Retinal pigment epithelial cell (primary cell): ENCODE results near the gene KLF7.

Source experiments
- DNase-seq: peaks from one replicate; pipeline ENCODE4 v3.0.0-alpha.2; 2010; ENCODE audit warnings: low read depth
- H3K4me3 ChIP-seq: 2 replicates; pipeline ENCODE4 v1.5.1; 2011; ENCODE audit warnings: mild to moderate bottlenecking, low read length, control low read depth, moderate library complexity
- TF ChIP-seq, protein P1 (sequence below): conservative IDR thresholded peaks from 2 replicates; pipeline ENCODE4 v1.5.1; 2011; ENCODE audit warnings: low read depth, low read length, control low read depth, inconsistent platforms

The KLF7 gene

DNA sequence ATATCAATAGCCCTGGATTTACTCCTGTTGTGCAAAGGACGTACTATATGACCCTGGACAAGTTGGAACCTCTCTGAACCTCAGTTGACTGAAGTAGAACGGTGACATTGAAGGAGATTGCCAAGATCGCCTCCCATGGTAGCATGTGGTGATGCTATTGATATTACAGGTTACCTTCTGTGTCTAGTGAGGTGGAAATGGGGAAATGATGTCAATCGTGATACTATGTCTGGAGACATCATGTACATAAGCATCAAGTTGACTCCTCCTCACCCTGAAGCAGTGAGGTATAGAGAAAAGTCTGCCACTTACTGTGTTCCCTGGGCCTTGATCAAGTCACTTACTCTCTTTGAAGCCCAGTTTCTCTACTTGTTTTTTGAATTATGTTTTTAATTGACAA lies 93.9 kb downstream of the KLF7 start:
- TF ChIP-seq, protein P1, sequence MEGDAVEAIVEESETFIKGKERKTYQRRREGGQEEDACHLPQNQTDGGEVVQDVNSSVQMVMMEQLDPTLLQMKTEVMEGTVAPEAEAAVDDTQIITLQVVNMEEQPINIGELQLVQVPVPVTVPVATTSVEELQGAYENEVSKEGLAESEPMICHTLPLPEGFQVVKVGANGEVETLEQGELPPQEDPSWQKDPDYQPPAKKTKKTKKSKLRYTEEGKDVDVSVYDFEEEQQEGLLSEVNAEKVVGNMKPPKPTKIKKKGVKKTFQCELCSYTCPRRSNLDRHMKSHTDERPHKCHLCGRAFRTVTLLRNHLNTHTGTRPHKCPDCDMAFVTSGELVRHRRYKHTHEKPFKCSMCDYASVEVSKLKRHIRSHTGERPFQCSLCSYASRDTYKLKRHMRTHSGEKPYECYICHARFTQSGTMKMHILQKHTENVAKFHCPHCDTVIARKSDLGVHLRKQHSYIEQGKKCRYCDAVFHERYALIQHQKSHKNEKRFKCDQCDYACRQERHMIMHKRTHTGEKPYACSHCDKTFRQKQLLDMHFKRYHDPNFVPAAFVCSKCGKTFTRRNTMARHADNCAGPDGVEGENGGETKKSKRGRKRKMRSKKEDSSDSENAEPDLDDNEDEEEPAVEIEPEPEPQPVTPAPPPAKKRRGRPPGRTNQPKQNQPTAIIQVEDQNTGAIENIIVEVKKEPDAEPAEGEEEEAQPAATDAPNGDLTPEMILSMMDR: no peak
- no peak for DNase-seq
- H3K4me3 ChIP-seq: no peak overlapping the region

DNA sequence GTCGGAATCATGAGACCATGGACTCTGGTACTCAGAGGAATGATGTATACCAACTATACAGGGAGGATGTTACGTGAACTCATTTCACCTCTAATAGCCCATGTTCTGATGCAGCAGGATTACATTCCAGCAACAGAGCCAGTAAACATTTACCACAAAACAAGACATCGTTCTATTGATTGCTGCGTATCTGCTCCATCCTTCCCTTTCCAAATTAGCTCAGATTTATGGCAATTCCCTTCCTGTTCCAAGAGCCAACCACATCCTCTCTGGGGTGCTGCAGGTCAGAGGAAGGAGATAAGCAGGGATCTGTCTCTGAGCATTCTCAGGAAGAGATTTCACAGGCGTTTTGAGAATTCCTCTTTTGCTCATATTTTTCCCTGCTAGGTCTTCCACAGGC lies 98.3 kb downstream of the KLF7 start:
- TF ChIP-seq, protein P1: no peak
- DNase-seq: no peak
- H3K4me3 ChIP-seq: no peak overlapping the region

DNA sequence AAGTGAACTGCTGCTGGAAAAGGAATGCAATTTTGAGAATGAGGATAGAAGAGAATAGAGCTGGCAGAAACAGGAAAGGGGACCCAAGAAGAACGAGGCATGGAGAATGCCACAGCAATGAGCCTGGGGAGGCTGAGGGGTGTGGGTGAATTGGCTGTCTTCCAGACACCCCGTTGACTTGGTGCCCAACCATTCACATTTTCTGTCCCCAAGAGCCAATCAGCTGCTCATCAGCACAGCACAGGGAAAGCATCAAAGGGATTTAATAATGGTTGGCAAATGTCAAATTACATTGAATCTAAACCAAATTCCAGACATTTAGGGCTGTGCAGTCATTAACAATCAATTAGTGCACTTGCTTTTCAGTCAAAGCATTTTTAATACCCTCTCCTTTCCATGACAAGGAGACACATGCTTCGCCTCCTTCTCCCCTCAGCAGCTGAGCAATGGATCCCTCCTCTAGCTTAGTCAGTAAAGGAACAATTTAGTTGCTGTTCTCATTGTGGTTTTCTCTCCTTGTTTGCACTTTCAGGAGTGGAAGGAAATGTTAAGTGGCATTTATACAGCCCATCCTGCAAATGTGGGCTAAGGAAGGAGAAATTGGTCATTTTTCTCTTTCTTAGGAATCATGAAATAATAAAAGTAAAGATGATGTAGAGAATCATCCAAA lies 98.8 kb downstream of the KLF7 start:
- no peak for DNase-seq
- TF ChIP-seq, protein P1: no peak
- H3K4me3 ChIP-seq: no peak overlapping the region

DNA sequence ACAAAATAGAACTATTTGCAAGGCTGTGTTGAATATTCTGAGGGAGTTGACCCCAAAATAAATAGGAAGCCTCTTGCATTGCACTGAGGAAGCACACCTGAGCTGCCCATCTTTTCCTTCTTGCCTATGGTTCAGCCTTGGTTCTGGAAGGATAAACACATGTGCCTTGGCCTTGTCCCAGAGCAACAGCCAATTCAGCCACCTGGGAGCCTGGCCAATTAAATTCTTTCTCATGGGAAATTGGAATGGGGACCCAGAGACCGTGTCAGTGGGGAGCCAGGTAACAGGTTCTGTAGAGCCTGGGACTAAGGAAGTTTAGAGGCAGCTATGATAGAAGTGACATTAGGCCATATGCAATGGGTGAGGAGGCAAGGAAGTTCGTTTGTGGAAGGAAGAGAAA lies 99.6 kb downstream of the KLF7 start:
- DNase-seq: no peak
- no peak overlapping the region for H3K4me3 ChIP-seq
- TF ChIP-seq, protein P1: no peak

DNA sequence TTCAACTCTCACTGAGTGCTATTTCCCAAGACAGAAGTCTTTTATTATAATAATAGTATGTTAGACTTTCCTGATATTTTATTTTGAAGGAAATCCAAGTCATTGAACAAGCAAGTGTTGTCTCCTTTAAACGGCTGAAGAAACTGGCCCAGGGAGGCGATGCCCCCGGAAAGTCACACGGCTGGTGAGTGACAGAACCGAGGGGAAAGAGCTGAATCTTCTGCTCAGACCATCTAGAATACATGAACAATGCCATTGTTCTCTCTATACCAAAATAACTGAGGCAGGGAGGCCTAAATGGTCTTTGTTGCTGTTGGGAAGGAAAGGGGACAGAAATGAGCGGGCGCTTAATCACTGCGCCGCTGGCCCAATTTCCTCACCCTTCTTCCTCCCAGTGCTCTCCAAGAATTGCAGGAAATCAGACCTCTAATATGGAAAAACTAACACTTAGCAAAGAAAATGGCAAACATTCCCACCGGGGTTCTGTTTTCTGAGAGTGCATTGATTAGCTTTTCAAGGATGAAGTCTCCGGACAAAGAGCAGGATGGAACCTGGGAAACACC lies 101.5 kb downstream of the KLF7 start:
- no peak overlapping the region for H3K4me3 ChIP-seq
- TF ChIP-seq, protein P1: no peak
- DNase-seq: no peak

DNA sequence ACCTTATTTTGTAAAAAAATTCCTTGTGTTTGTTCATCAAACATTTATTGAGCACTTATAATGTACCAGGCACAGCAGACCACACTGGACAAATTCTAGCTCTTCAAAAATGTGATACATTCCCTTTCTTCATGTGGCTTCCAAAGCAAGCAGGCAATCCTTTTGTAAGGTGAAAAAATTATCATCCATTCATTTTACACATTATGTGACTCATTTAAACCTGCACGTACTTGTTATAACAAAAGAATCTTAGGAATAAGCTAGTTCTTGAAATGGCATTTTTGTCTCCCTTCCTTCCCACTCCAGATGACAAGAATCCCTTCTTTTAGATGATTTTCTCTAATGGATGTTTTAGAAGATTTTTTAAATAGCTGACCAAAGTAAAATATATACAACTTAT lies 104.6 kb downstream of the KLF7 start:
- DNase-seq: no peak
- no peak overlapping the region for H3K4me3 ChIP-seq
- TF ChIP-seq, protein P1: no peak

DNA sequence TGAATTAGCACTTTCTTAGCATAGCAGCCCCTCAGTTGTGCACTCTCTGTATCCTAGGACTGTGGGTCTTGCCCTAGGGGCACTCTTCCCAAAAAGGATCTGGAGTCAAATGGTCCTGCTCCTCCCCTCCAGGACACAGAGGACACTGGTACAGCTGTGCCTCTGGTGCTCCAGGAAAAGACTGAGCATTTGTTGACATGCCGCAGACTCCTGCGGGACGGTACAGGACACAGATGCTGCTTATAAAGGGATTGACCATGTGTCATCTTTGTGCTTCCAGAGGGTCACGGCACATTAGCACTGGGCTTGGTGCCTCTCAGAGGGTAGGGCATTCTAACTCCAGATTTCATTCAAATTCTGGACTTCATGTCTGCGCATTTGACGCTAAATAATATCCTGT lies 110.5 kb downstream of the KLF7 start:
- TF ChIP-seq, protein P1: no peak
- no peak for DNase-seq
- H3K4me3 ChIP-seq: no peak overlapping the region
